Karpas-422 (cell line): ENCODE data around the gene URGCP. TPM values are rescaled to one million over a fixed set of nuclear protein-coding genes. Genes with fewer than 3 reads are reported as not detected.

Source experiments
- DNase-seq: peaks from one replicate; pipeline ENCODE4 v3.0.0-alpha.2; 2015
- H2AFZ ChIP-seq: fragments of 200-600 bp; sonication (generic); 2 replicates; pipeline ENCODE4 v1.6.1; 2014; ENCODE audit warnings: antibody characterized with exemption, low read length, mixed read lengths
- H3K27ac ChIP-seq: fragments of 200-600 bp; sonication (generic); 2 replicates; pipeline ENCODE4 v1.5.1; 2014; ENCODE audit warnings: mild to moderate bottlenecking, low read length, moderate library complexity
- H3K27me3 ChIP-seq: fragments of 200-600 bp; sonication (generic); 2 replicates; pipeline ENCODE4 v1.6.1; 2014; ENCODE audit warnings: low read length, mixed read lengths
- H3K36me3 ChIP-seq: fragments of 200-600 bp; sonication (generic); 2 replicates; pipeline ENCODE4 v1.6.1; 2014; ENCODE audit warnings: low read length, mixed read lengths; ENCODE audit not compliant: insufficient read depth
- H3K4me1 ChIP-seq: fragments of 200-600 bp; sonication (generic); 2 replicates; pipeline ENCODE4 v1.6.1; 2014; ENCODE audit warnings: mild to moderate bottlenecking, low read length, mixed read lengths
- H3K4me2 ChIP-seq: fragments of 200-600 bp; sonication (generic); 2 replicates; pipeline ENCODE4 v1.6.1; 2014; ENCODE audit warnings: low read length, low read depth, mild to moderate bottlenecking; ENCODE audit not compliant: poor library complexity, severe bottlenecking
- H3K4me3 ChIP-seq: fragments of 200-600 bp; sonication (generic); 2 replicates; pipeline ENCODE4 v1.5.1; 2014; ENCODE audit warnings: mild to moderate bottlenecking, antibody characterized with exemption, low read length, mixed read lengths
- H3K79me2 ChIP-seq: fragments of 200-600 bp; sonication (generic); 2 replicates; pipeline ENCODE4 v1.6.1; 2014; ENCODE audit warnings: mild to moderate bottlenecking, low read length, mixed read lengths
- H3K9ac ChIP-seq: fragments of 200-600 bp; sonication (generic); 2 replicates; pipeline ENCODE4 v1.6.0; 2014; ENCODE audit warnings: low read length
- H3K9me2 ChIP-seq: fragments of 200-600 bp; sonication (generic), shearing (Covaris generic); replicated peaks from 2 replicates; pipeline ENCODE4 v1.6.0; 2014; ENCODE audit warnings: mild to moderate bottlenecking, low read length, moderate library complexity; ENCODE audit not compliant: insufficient read depth
- H3K9me3 ChIP-seq: fragments of 300-700, 200-600 bp; sonication (generic); 2 replicates; pipeline ENCODE4 v1.6.1; 2014; ENCODE audit warnings: low read length, mixed read lengths
- H4K20me1 ChIP-seq: fragments of 200-600 bp; sonication (generic); 2 replicates; pipeline ENCODE4 v1.6.1; 2014; ENCODE audit warnings: mild to moderate bottlenecking, antibody characterized with exemption, low read length, low read depth; ENCODE audit not compliant: insufficient read depth
- total RNA-seq: library from RNA; depleted of rRNA; stranded (reverse); fragments of >200 nt; shearing (Covaris generic); gene quantifications from 2 replicates; pipeline ENCODE4 v1.2.3, GENCODE V29; 2014; ENCODE audit warnings: low replicate concordance

The URGCP gene
- total RNA-seq, 1 experiment from 2014 or later = 30.7 TPM

DNA sequence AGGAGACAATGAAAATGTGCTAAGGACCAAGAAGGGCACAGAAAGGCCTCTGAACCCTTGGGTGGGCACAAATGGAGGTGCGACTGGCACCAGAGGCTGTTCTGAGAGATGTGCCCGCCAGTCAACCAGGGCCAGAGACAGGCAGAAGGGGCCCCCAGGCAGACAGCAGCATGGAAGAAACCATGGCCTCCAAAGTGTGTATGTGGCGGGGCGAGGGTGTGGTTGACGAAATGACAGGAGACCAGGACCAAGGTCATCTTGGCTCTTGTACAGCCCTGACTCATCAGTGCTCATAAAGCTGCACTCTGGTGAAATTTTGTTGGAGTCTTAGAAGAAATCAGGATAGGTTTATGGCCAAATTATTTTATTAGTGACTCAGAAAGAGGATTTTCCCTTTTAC, 33.1 kb downstream of the URGCP start:
- no peaks in the 10 kb centered on the region for H3K9me3 ChIP-seq
- H3K27ac ChIP-seq = no peak overlapping the region
- no peak overlapping the region for H2AFZ ChIP-seq
- H3K9me2 ChIP-seq = no peaks in the 10 kb centered on the region
- peaks cover 3% of the 10 kb centered on the region; the same call in 1 of the 2 replicates for H3K79me2 ChIP-seq
- H3K4me2 ChIP-seq = no peak overlapping the region
- H3K9ac ChIP-seq = no peak overlapping the region
- DNase-seq = no peak
- H3K4me1 ChIP-seq = peaks cover 32% of the 10 kb centered on the region
- H3K36me3 ChIP-seq = peaks cover 22% of the 10 kb centered on the region
- H3K27me3 ChIP-seq = no peaks in the 10 kb centered on the region
- H3K4me3 ChIP-seq = no peak overlapping the region
- peaks cover 6% of the 10 kb centered on the region; the same call in 1 of the 2 replicates for H4K20me1 ChIP-seq

DNA sequence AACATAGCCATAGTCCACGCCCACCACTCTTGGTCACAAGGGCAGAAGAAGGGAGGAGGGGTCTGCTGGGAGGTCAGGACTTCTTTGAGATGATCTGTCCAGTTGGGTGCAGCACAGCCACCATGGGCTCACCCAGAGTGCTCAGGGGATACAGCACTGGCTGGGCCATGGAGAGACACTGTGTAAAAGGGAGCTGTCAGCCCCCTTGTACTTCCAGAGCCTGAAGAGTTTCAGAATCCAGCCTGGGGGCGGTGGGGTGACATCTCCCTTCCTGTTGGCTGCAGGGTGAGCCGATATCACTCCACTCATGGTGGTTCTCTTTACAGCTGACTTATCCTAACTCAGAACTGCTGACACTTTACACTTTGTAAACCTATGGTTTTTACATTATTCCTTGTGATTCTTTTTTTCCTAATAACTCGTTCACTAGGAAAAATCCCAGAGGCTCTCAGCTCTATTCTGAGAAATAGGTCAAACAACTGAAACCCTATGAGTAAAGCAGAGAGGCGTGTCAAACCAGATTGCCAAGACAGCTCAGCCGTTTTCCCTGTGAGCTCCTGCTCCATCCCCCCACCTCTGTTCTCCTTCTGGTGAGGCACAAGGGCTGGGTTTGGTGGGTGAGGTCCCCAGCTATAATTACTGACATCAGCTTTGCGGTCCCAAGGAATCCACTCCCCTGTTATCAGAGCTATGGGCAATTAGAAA, 33.8 kb downstream of the URGCP start:
- Histone ChIP-seq H3K4me3 (no peak overlapping the region), H3K79me2 (peaks cover 3% of the 10 kb centered on the region; the same call in 1 of the 2 replicates), H3K4me2 (no peak overlapping the region), H3K9me3 (no peaks in the 10 kb centered on the region), H2AFZ (no peak overlapping the region), H3K27me3 (no peaks in the 10 kb centered on the region), H3K4me1 (peaks cover 36% of the 10 kb centered on the region), H3K36me3 (peaks cover 22% of the 10 kb centered on the region), H3K9me2 (no peaks in the 10 kb centered on the region), H3K27ac (no peak overlapping the region), H3K9ac (no peak overlapping the region), H4K20me1 (peaks cover 6% of the 10 kb centered on the region; the same call in 1 of the 2 replicates)
- DNase-seq = no peak

DNA sequence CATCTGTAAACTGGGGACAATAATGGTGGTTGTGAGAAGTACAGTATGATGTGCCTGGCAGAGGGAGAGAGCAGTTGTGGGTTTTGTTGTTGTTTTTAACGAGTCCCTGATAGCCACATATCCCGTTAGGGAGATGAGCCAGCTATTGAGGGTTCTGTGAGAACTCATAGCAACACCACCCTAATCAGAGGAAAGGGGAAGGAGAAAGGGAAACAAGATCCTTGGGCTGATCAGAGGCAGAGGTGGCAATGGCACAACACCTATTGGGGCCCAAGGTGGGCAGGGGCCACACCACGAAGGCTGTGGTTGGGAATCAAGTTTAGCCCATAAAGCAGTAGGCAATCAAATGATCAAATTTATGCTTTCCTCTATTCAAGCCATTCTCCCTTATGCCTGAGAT, 35.3 kb downstream of the URGCP start:
- Histone ChIP-seq H3K27me3 (no peaks in the 10 kb centered on the region), H3K9ac (no peak overlapping the region), H3K27ac (no peak overlapping the region), H3K9me3 (no peaks in the 10 kb centered on the region), H3K4me2 (no peak overlapping the region), H3K4me1 (peaks cover 21% of the 10 kb centered on the region), H3K4me3 (no peak overlapping the region), H3K9me2 (no peaks in the 10 kb centered on the region), H2AFZ (no peak overlapping the region), H3K36me3 (peaks cover 19% of the 10 kb centered on the region; the same call in 1 of the 2 replicates), H3K79me2 (peaks cover 3% of the 10 kb centered on the region; the same call in 1 of the 2 replicates), H4K20me1 (peaks cover 4% of the 10 kb centered on the region; the same call in 1 of the 2 replicates)
- no peak for DNase-seq

DNA sequence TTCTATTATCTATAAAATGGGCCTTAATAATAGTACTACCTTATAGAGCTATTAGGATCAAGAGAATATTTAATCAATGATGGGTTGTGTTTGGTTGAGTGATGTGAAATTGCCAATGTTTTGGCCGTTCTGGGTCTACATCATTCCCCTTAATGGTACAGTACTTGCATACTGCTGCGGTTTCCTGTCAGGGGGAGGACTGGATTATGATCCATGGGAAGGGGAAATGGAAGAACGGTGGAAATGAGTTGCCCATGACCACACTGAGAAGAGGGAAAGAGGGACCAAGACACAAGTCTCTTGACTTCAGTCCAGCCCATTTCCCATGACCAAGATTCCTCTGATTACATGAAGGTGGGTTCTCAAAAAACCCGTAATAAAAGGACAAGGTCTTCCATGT, 36.1 kb downstream of the URGCP start:
- no peaks in the 10 kb centered on the region for H3K9me2 ChIP-seq
- no peaks in the 10 kb centered on the region for H3K9me3 ChIP-seq
- H3K9ac ChIP-seq = no peak overlapping the region
- no peak overlapping the region for H3K27ac ChIP-seq
- H3K36me3 ChIP-seq = 0 out of 2 replicates have a peak, but pooled peaks cover 12% of the 10 kb centered on the region
- H4K20me1 ChIP-seq = no peaks in the 10 kb centered on the region
- H3K27me3 ChIP-seq = no peaks in the 10 kb centered on the region
- peak overlapping the region; percentile 87 for H3K4me3 ChIP-seq
- H2AFZ ChIP-seq = no peak overlapping the region
- H3K79me2 ChIP-seq = peaks cover 3% of the 10 kb centered on the region; the same call in 1 of the 2 replicates
- H3K4me2 ChIP-seq = peak overlapping the region; percentile 97
- H3K4me1 ChIP-seq = peaks cover 19% of the 10 kb centered on the region
- DNase-seq = no peak

DNA sequence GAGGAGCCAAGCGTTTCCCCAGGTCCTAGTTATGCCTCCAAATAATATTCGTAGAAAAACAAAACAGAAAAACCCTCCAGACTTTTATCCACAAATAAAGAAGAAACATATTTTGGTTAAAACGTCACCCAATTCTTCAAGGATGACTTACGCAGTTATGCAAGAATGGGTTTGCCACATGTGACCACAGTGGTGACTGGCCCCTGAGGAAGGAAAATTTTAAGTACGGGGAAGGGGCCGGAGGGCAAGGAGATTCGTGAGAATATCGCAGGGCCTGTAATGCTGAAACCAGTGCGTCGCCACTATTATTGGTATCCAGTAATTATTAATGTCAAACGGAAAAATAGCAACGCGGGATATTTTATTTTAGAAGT, 36.5 kb downstream of the URGCP start:
- Histone ChIP-seq H3K4me1 (peaks cover 19% of the 10 kb centered on the region), H3K27me3 (no peaks in the 10 kb centered on the region), H3K9ac (peak overlapping the region; percentile 77), H3K79me2 (peaks cover 3% of the 10 kb centered on the region; the same call in 1 of the 2 replicates), H3K27ac (no peak overlapping the region), H3K9me3 (no peaks in the 10 kb centered on the region), H3K36me3 (0 out of 2 replicates have a peak, but pooled peaks cover 11% of the 10 kb centered on the region), H3K4me3 (peak overlapping the region; percentile 87), H2AFZ (peak overlapping the region; percentile 97), H4K20me1 (no peaks in the 10 kb centered on the region), H3K9me2 (no peaks in the 10 kb centered on the region), H3K4me2 (peak overlapping the region; percentile 97)
- DNase-seq = no peak

DNA sequence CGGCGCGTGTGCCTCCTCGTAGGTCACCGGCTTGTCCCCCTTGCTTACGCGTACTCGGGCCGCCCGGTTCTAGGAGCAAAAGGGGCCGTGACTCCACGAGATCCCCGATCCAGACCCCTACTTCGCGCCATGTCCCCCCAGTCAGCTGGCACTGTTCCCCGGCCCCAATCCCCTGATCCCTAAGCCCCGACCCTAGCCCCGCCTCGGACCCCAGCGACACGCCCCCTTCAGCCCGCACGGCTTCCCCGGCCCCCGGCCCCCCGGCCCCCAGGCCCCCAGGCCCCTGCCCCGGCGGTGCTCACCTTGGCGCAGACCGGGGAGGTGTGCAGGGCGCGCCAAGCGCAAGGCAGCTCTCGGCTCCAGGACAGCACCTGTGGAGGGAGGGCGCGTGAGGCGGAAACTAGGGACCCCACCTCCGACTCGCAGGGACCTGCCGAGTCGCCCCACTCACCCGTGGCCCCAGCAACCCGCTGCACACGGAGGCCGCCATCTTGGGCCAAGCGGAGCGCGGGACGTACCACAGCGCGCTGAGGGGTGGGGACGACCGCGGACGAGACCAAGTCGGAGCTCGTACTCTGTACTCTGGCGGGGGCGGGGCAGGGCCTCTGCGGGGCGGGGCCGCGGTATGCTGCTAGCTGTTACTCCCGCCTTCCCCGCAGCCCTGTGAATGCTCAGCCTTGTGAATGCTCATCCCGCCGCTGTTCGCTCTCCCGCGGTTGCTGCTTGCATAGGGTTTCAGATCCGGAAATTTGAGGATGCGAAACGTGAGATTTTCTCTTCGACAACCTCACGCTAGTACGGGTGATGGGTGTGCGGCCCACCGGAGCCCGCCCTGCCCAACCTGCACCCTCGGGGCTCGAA, 37.2 kb downstream of the URGCP start, which contains the start of gene MRPS24:
MRPS24 (minus strand) TSS at position 512 of the 861 bp plus-strand sequence; CDS start at position 490, 22 bp downstream.
- Histone ChIP-seq H3K9me3 (no peaks in the 10 kb centered on the region), H4K20me1 (no peaks in the 10 kb centered on the region), H2AFZ (peak within 1 kb of the TSS; percentile 97), H3K4me1 (peaks cover 19% of the 10 kb centered on the region), H3K9me2 (no peaks in the 10 kb centered on the region), H3K4me3 (peak within 1 kb of the TSS; percentile 87), H3K27me3 (no peaks in the 10 kb centered on the region), H3K4me2 (peak within 1 kb of the TSS; percentile 97), H3K36me3 (0 out of 2 replicates have a peak, but pooled peaks cover 9% of the 10 kb centered on the region), H3K9ac (peak within 1 kb of the TSS; percentile 77), H3K79me2 (peaks cover 3% of the 10 kb centered on the region; the same call in 1 of the 2 replicates), H3K27ac (peak within 1 kb of the TSS; percentile 16; the same call in 1 of the 2 replicates)
- DNase-seq = peak; percentile 98

DNA sequence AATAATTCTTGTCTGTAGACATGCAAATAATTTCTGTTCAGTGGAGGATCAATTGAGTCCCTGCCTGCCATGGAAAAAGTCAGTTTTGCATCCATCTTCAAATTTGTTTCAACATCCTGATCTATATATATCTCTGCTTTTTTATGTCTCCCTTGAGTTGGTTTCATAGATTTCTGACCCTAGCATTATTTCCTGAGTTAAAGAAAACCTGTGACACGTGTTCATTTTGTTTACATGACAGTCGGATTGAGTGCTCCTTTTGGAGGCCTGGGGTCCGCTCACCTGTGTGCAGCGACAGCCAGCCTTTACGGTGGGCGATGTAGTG, 37.8 kb downstream of the URGCP start:
- Histone ChIP-seq H3K9ac (peak overlapping the region; percentile 77), H4K20me1 (no peaks in the 10 kb centered on the region), H3K9me2 (no peaks in the 10 kb centered on the region), H3K36me3 (0 out of 2 replicates have a peak, but pooled peaks cover 5% of the 10 kb centered on the region), H3K27me3 (no peaks in the 10 kb centered on the region), H3K9me3 (no peaks in the 10 kb centered on the region), H3K79me2 (peaks cover 3% of the 10 kb centered on the region; the same call in 1 of the 2 replicates), H3K4me1 (peaks cover 19% of the 10 kb centered on the region), H2AFZ (peak overlapping the region; percentile 0; the same call in 1 of the 2 replicates), H3K27ac (peak overlapping the region; percentile 16; the same call in 1 of the 2 replicates), H3K4me2 (peak overlapping the region; percentile 97), H3K4me3 (peak overlapping the region; percentile 87)
- peak; percentile 65 for DNase-seq
